Osteocyte (in vitro differentiated cells): ENCODE measurements around the gene CRADD. TPM values are rescaled to one million over a fixed set of nuclear protein-coding genes. Genes with fewer than 3 reads are reported as not detected.

Source experiments
- DNase-seq: peaks from one replicate; pipeline ENCODE4 v3.0.0; 2021; ENCODE audit warnings: mixed read lengths; ENCODE audit not compliant: unreplicated experiment; ENCODE audit errors: extremely low spot score
- H3K27ac Mint-ChIP-seq: one replicate; pipeline ENCODE4 v1.8.0; 2021; ENCODE audit warnings: mild to moderate bottlenecking, mixed read lengths; ENCODE audit not compliant: unreplicated experiment
- H3K27me3 Mint-ChIP-seq: one replicate; pipeline ENCODE4 v1.8.0; 2021; ENCODE audit warnings: mixed read lengths; ENCODE audit not compliant: unreplicated experiment
- H3K36me3 Mint-ChIP-seq: one replicate; pipeline ENCODE4 v1.8.0; 2021; ENCODE audit warnings: mixed read lengths; ENCODE audit not compliant: unreplicated experiment
- H3K4me1 Mint-ChIP-seq: one replicate; pipeline ENCODE4 v1.8.0; 2021; ENCODE audit warnings: mixed read lengths; ENCODE audit not compliant: unreplicated experiment
- H3K4me3 Mint-ChIP-seq: one replicate; pipeline ENCODE4 v1.8.0; 2021; ENCODE audit warnings: mild to moderate bottlenecking, moderate library complexity, mixed read lengths; ENCODE audit not compliant: unreplicated experiment
- H3K9me3 Mint-ChIP-seq: one replicate; pipeline ENCODE4 v1.8.0; 2021; ENCODE audit warnings: mixed read lengths; ENCODE audit not compliant: unreplicated experiment
- CTCF ChIP-seq: fragments of 200-600 bp; sonication (generic); IDR thresholded peaks from 2 replicates; pipeline ENCODE4 v1.5.0; 2021; ENCODE audit warnings: antibody characterized with exemption, mild to moderate bottlenecking, moderate library complexity
- total RNA-seq: library from RNA; stranded (reverse); gene quantifications from 2 replicates; pipeline ENCODE4 v1.2.1, GENCODE V29; 2021

CRADD gene
- total RNA-seq, 1 donor from 2014 or later = 13.8 TPM

GRCh38 chr12:93668919-93669418, 8.2 kb upstream of the CRADD start:
- Mint-ChIP-seq H3K4me1 (no peaks in the 10 kb centered on the region), H3K27ac (no peak overlapping the region)

DNA sequence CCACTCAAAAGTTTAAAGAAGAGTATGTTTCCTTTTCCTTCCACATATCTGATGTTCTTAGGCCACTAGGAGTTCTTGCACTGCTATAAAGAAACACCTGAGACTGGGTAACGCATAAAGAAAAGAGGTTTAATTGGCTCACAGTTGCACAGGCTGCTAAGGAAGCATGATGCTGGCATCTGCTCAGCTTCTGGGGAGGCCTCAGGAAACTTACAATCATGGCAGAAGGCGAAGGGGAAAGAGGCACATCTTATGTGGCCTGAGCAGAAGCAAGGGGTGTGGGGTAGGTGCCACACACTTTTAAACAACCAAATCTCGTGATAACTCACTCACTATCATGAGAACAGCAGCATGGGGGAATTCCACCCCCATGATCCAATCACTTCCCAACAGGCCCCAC, 7.7 kb upstream of the CRADD start:
- no peak for TF ChIP-seq CTCF
- Mint-ChIP-seq H3K9me3 (peaks cover 12% of the 10 kb centered on the region), H3K27ac (no peak overlapping the region), H3K36me3 (no peaks in the 10 kb centered on the region), H3K27me3 (peaks cover 3% of the 10 kb centered on the region), H3K4me1 (no peaks in the 10 kb centered on the region), H3K4me3 (no peak overlapping the region)
- no peak for DNase-seq

More at GRCh38 chr12:93668919-93669418, 8.2 kb upstream of the CRADD start:
- no peak overlapping the region for H3K4me3 Mint-ChIP-seq
- no peaks in the 10 kb centered on the region for H3K36me3 Mint-ChIP-seq
- no peak for TF ChIP-seq CTCF
- DNase-seq = no peak
- H3K27me3 Mint-ChIP-seq = peaks cover 3% of the 10 kb centered on the region
- peaks cover 15% of the 10 kb centered on the region for H3K9me3 Mint-ChIP-seq

- H3K27ac Mint-ChIP-seq = no peak overlapping the region
- no peaks in the 10 kb centered on the region for H3K36me3 Mint-ChIP-seq
- DNase-seq = no peak
- H3K27me3 Mint-ChIP-seq = peaks cover 3% of the 10 kb centered on the region
- H3K4me3 Mint-ChIP-seq = no peak overlapping the region
- TF ChIP-seq CTCF = no peak
- peaks cover 12% of the 10 kb centered on the region for H3K9me3 Mint-ChIP-seq
- no peaks in the 10 kb centered on the region for H3K4me1 Mint-ChIP-seq
These were observed 7.1 kb upstream of the CRADD start for GRCh38 chr12:93670104-93670503.

DNA sequence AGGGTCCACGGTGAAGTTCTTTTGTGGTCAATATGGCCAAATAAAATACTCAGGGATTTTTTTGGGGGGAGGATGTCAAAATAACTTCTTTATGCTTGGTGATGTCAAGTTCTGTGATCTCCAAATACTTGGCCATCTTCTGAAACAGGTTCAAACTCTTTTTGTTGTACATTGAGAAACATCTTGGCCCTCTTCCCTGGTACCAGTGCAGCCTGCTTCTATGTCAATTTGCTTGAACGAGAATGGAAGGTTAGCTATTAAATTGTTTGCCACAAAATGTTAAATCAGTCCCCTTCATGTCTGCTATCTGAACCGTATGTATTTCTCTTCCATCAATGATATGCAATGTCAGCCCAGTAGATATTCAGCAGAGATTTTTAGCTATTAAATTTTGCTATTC, 6.1 kb upstream of the CRADD start:
- H3K36me3 Mint-ChIP-seq = no peaks in the 10 kb centered on the region
- no peak for TF ChIP-seq CTCF
- no peak overlapping the region for H3K4me3 Mint-ChIP-seq
- peaks cover 3% of the 10 kb centered on the region for H3K27me3 Mint-ChIP-seq
- H3K4me1 Mint-ChIP-seq = no peaks in the 10 kb centered on the region
- no peak overlapping the region for H3K27ac Mint-ChIP-seq
- no peak for DNase-seq
- H3K9me3 Mint-ChIP-seq = peaks cover 12% of the 10 kb centered on the region

DNA sequence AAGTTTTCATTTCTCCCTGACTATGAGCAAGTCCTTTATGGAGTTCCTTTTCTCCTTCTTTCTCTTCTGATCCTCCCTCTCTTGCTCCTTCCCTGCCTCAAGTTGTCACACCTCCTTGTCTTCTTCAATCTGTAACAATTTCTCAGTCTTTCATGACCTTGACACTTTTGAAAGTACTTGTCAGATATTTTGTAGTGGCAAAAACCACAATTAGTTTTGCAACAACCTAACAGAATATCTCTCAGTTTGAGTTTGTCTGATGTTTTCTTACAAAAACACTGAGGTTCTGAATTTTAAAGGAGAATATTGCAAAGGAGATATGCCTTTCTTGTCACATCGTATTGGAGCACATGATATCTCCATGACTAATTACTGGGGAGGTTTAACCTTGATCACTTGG, 4.1 kb upstream of the CRADD start:
- Mint-ChIP-seq H3K36me3 (no peaks in the 10 kb centered on the region), H3K9me3 (peaks cover 12% of the 10 kb centered on the region), H3K4me3 (no peak overlapping the region), H3K27me3 (peaks cover 3% of the 10 kb centered on the region), H3K27ac (no peak overlapping the region), H3K4me1 (peaks cover 8% of the 10 kb centered on the region)
- no peak for DNase-seq
- no peak for TF ChIP-seq CTCF
